GM21367 (cell line): ENCODE measurements around the gene MOAP1.
"Not testable (repeated sequence)": the region's sequence is repeated elsewhere in the genome, so short reads cannot be mapped to it uniquely, and the experiment has no call there.

Experiments used
- ATAC-seq: cut with Tn5 transposase; IDR thresholded peaks from one replicate; pipeline ENCODE4 v1.9.1; 2021; ENCODE audit not compliant: unreplicated experiment

The MOAP1 gene

GRCh38 chr14:93186466-93186865 lies 1.8 kb upstream of the MOAP1 start:
- no peak for ATAC-seq

- ATAC-seq, result no peak
These were observed 638 bp upstream of the MOAP1 start for GRCh38 chr14:93185349-93185720.

DNA sequence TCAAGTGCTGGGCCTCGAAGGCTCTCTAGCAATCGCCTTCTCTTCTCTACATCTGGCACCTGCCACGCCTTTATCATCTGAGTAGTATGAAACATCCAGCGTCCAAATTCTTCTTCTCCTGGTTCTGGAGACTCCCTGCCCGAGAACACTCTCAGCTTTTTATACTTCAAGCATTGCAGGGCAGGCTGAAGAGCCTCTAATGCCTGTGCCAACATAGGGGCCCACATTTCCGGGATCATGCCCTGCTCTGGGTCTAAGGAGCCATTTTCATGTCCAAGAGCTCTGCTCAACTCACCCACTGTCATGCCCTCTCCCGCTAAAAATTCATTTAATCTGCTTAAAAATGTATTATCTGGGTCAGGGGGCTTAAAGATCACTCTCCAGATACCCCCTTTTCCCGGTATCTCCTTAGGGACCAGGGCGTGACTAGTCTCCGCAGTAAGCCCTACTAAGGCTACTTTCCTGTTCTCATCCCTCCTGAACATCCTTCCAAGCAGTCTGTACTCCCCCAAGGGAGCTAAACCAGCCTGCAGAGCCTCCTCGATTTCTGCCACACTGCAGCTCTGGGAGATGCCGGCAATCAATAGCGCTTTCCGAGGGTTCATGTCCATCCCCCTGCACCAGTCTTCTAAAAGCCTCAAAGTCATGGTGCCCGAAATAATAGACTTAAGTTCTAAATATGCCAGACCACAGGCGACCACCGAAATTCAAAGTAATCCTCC lies 940 bp downstream of the MOAP1 start:
- no peak for ATAC-seq

DNA sequence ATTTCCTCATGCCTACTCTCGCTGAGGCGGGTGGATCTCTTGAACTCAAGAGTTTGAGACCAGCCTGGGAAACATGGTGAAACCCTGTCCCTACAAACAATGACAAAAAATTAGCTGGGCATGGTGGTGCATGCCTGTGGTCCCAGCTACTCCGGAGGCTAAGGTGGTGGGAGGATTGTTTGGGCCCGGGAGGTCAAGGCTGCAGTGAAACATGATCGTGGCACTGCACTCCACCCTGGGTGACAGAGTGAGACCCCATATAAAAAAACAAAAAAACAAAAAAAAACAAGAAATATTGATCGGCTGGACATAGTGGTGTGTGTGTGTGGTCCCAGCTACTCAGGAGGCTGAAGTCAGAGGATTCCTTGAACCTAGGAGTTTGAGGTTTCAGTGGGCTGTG lies 9.2 kb downstream of the MOAP1 start:
- ATAC-seq, result no peak

DNA sequence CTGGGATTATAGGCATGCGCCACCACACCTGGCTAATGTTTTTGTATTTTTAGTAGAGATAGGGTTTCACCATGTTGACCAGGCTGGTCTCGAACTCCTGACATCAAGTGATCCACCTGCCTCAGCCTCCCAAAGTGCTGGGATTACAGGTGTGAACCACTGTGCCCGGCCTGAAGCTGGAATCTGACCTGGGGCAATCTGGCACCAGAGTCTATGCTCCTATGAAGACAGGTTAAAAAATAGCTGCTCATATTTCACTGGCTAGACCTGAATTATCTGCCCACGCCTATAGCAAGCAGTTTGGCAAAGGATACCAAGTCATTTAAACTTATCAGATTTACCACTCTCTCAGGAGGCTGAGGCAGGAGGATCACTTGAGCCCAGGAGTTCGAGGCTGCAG lies 10.0 kb downstream of the MOAP1 start:
- ATAC-seq, result not testable (repeated sequence)

- no peak for ATAC-seq
These were observed 10.7 kb downstream of the MOAP1 start for GRCh38 chr14:93173943-93174395.

- no peak for ATAC-seq
These were observed 13.3 kb downstream of the MOAP1 start for GRCh38 chr14:93171376-93171775.

GRCh38 chr14:93170141-93170540 lies 14.6 kb downstream of the MOAP1 start:
- not testable (repeated sequence) for ATAC-seq

GRCh38 chr14:93169619-93170018 lies 15.1 kb downstream of the MOAP1 start:
- not testable (repeated sequence) for ATAC-seq

GRCh38 chr14:93168610-93169009 lies 16.1 kb downstream of the MOAP1 start:
- not testable (repeated sequence) for ATAC-seq

DNA sequence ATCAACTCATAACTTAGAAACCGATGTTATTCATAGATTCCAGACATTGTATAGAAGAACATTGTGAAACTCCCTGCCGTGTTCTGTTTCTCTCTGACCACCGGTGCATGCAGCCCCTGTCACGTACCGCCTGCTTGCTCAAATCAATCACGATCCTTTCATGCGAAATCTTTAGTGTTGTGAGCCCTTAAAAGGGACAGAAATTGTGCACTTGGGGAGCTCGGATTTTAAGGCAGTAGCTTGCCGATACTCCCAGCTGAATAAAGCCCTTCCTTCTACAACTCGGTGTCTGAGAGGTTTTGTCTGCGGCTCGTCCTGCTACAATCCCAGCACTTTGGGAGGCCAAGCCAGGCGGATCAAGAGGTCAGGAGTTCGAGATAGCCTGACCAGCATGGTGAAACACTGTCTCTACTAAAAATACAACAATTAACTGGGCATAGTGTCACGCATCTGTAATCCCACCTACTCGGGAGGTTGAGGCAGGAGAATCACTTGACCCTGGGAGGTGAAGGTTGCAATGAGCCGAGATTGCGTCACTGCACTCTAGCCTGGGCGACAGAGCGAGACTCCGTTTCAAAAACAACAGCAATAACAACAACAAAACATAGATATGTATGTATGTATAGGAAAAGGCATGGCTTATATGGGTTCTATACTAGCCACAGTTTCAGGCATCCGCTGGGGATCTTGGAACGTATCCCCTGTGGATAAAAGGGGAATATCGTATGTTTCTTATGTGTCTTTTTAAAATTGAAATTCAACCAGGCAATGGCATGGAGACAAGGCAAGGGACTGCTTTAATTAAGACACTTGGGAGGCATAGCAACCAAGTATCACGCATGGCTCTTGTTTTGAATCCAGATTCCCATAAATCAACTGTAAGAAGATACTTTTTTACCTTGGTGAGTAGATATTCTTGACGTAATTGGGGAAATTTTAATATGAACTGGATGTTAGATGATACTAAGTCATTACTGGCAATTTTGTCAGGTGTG lies 19.1 kb downstream of the MOAP1 start:
- ATAC-seq, result not testable (repeated sequence)

- no peak for ATAC-seq
These were observed 21.1 kb downstream of the MOAP1 start for GRCh38 chr14:93163564-93163963.

DNA sequence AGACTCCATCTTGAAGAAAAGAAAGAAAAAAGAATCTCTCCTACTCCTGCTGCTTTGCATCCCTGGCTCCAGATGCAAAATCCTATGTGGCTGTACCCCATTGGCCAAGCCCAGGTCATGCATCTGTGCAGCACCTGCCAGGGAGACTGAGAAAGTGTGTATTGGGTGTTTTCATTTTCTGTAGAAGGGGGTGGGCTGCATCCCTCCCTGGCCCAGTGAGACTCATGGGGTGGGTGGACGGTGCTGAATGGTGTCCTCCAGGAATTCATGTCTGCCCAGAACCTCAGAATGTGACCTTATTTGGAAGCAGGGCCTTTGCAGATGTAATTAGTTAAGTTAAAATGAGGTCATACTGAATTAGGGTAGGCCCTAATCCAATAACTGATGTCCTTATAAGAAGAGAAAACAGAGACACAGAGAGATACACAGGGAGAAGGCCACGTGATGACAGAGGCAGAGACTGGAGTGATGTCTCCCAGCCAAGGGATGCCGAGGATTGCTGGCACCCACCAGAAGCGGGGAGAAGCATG lies 23.2 kb downstream of the MOAP1 start:
- ATAC-seq, result no peak

DNA sequence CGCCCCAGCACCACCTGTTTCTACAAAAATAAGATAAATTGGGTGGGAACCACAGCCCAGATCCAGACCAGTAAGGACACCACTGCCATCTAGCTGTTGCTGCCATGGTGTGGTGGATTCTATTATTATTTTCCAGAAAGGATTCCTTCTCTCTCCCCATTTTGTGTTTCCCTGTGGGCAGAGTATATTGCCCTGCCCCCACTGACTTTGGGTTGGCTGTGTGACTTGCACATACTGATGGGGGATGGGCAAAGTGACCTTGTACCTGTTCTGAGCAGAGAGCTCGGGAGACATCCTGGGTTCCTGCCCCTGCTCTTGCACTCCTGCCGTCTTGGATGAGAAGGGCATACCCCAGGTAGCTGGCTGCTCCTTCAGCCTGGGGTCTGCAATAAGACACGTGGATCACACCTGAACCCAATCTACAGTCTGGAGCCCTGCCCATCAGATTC lies 24.3 kb downstream of the MOAP1 start:
- no peak for ATAC-seq

- not testable (repeated sequence) for ATAC-seq
These were observed 24.9 kb downstream of the MOAP1 start for GRCh38 chr14:93159625-93160352.

GRCh38 chr14:93158349-93158748 lies 26.3 kb downstream of the MOAP1 start:
- not testable (repeated sequence) for ATAC-seq

GRCh38 chr14:93156693-93157369 lies 27.9 kb downstream of the MOAP1 start:
- ATAC-seq, result no peak

GRCh38 chr14:93155667-93156066 lies 29.0 kb downstream of the MOAP1 start:
- ATAC-seq, result no peak

DNA sequence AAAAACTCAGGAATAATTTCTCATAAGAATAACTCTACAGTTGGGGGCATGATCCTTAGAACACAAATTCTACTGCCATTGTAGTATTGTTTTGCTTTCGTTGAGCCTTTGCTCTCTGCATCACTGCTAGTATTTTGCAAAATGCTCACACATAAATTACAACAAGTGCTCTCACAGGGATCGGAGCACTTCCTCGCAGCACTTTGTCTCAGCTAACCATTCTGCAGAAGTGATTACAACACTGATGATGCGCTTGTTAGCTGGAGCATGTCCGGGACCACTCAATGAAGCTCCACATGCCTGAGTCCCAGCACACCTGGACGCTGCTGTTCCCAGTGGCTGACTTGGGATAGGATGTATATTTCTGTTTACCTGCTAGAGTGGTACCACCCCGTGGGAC lies 31.6 kb downstream of the MOAP1 start:
- no peak for ATAC-seq
